ENCODE data around the gene NTN1. TPM values are rescaled to one million over a fixed set of nuclear protein-coding genes. Genes with fewer than 3 reads are reported as not detected.

NTN1 gene
- total RNA-seq, 2 experiments from 2014 or later = 0.29 to 0.31 TPM

DNA sequence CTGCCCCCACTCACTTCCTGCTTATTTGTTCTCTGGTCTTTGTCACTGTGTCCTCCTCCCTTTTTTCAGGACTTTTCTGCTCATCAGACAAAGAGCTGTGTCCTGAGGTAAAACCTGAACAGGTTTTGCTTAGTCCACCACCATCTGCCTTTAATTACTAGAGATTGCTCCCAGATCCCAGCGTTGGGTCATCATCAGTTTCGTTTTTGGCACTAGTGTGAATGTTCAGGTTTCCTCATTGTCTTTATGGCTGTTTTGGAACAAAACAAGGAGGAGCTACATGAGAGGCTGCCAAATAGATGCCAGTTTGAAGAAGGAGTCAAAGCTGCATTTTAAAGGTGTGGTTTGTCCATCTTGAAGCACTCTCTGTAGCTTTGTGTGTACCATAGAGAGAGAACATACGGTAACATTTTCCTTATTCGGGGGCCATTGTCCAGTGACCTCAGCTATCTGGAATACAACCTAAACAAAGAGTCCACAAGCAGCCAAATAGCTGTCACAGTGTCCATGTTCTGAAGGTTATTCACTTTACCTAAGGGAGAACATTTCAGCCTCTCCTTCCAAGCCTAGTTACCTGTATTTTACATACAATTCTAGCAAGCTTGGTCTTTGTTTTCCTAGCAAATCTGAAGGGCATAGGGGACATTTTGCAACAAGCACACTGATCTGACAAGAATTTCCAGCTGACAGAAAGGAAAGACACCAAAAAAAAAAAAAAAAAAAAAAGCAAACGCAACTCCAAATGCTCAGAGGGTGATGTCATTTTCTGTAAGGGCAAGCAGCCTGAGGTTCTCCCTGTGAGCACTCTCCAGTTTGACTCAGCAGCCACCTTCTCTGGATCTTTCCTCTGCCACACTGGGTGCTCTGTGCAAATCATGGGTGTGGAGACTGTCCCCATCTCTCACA lies 196.1 kb downstream of the NTN1 start:
- POLR2A ChIA-PET = no interaction called here
- Mint-ChIP-seq H3K4me3 (no peak overlapping the region), H3K9me3 (peaks cover 22% of the 10 kb centered on the region), H3K27ac (no peak overlapping the region), H3K4me1 (ENCODE audit: low read depth) (no peaks in the 10 kb centered on the region), H3K36me3 (peaks cover 12% of the 10 kb centered on the region), H3K27me3 (peaks cover 5% of the 10 kb centered on the region)
- CTCF ChIA-PET = no interaction called here
- DNase-seq = no peak
- intact Hi-C loops (cut with micrococcal nuclease) = no loop called here

DNA sequence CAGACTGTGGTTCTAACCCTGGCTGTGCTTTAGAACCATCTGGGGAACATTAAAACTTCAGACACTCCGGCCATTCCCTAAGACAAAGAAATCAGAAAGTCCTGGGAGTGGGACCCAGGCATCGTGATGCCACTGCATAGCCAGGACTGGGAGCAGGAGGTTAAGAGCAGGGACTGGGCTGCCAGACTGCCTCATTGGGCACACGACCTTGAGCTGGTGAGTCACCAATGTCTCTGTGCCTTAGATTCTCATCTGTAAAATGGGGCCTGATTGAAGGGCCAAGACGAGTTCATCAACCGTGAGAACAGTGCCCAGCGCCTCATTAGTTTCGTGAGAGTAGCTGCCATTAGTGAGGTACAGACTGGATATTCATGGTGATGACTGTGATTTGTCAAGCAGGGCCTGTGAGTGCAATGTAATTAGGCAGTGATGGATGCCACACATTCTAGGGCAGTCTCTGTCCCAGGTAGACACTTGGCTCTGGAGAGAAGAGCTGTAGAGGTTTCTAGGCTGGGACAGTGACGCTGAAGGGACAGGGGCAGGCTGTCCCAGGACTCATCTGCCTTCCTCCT lies 196.8 kb downstream of the NTN1 start:
- H3K9me3 Mint-ChIP-seq = peaks cover 22% of the 10 kb centered on the region
- CTCF ChIA-PET = no interaction called here
- DNase-seq = no peak
- peaks cover 5% of the 10 kb centered on the region for H3K27me3 Mint-ChIP-seq
- intact Hi-C loops (cut with micrococcal nuclease) = no loop called here
- H3K27ac Mint-ChIP-seq = no peak overlapping the region
- H3K4me3 Mint-ChIP-seq = no peak overlapping the region
- peaks cover 12% of the 10 kb centered on the region for H3K36me3 Mint-ChIP-seq
- POLR2A ChIA-PET = no interaction called here
- H3K4me1 Mint-ChIP-seq (ENCODE audit: low read depth) = no peaks in the 10 kb centered on the region

DNA sequence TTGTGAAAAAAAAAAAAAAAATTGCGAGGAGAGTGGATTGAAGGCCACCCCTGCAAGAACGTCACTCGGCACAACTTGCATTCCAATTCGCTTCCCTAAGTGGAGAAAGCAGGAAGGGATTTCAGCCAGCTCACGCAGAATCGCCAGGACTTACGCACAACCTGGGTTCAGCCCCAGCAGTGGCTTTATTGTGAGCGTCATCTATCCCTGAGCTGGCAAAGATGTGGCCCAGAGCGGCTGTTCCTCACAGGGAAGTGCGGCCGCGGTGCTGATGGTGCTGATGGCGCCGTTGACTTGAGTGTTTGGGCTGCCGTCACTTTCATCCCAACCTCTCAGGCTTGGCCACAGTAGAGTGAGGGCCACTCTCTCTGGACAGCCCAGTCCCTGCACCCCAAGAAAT lies 197.6 kb downstream of the NTN1 start:
- POLR2A ChIA-PET = no interaction called here
- Mint-ChIP-seq H3K36me3 (peaks cover 12% of the 10 kb centered on the region), H3K4me3 (no peak overlapping the region), H3K27ac (no peak overlapping the region), H3K4me1 (ENCODE audit: low read depth) (no peaks in the 10 kb centered on the region), H3K9me3 (peaks cover 22% of the 10 kb centered on the region), H3K27me3 (peaks cover 5% of the 10 kb centered on the region)
- CTCF ChIA-PET = interaction anchor here (0.7 kb wide), 1 partner anchor 1939 kb away, joined by 4 read pairs; no protein-coding TSS in a partner anchor
- DNase-seq = no peak
- intact Hi-C loops (cut with micrococcal nuclease) = no loop called here

DNA sequence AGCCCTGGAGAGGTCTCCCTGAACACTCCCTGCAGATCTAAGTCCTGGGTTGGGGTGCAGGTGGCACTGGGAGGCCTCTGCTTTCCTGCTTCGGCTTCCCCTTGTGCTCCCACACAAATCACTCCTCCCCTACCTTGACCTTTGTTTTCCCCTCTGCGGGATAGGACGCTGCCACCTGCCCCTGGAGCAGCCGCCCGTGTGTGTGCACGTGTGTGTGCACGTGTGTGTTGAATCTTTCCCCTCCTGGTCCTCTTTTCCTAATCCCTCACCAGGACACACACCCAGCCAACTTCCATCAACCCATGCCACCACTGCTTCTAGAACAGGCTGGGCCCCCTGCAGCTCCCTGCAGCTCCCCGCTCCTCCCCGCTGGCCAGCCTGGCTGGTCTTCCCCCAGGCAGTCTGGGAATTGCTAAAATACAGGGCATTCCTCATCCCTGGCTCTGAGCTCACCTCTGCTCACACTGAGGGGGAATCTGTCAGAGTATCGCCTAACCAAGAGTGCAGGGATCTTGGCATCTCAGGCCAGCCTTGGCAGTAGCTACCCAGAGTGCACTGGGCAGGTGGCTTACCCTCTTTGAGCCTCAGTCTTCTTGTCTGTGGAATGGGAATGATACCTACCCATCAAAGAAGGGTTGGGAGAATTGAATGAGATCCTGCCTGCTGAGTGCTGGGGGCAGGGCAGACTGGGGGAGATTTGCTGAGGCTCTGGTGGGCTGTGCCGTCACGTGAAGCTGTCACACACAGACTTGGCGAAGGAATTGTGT lies 198.5 kb downstream of the NTN1 start:
- H3K27ac Mint-ChIP-seq = no peak overlapping the region
- peaks cover 12% of the 10 kb centered on the region for H3K36me3 Mint-ChIP-seq
- no peaks in the 10 kb centered on the region for H3K4me1 Mint-ChIP-seq (ENCODE audit: low read depth)
- H3K9me3 Mint-ChIP-seq = peaks cover 22% of the 10 kb centered on the region
- H3K27me3 Mint-ChIP-seq = peaks cover 5% of the 10 kb centered on the region
- no peak overlapping the region for H3K4me3 Mint-ChIP-seq
- POLR2A ChIA-PET = no interaction called here
- DNase-seq = no peak
- intact Hi-C loops (cut with micrococcal nuclease) = no loop called here
- CTCF ChIA-PET = no interaction called here

DNA sequence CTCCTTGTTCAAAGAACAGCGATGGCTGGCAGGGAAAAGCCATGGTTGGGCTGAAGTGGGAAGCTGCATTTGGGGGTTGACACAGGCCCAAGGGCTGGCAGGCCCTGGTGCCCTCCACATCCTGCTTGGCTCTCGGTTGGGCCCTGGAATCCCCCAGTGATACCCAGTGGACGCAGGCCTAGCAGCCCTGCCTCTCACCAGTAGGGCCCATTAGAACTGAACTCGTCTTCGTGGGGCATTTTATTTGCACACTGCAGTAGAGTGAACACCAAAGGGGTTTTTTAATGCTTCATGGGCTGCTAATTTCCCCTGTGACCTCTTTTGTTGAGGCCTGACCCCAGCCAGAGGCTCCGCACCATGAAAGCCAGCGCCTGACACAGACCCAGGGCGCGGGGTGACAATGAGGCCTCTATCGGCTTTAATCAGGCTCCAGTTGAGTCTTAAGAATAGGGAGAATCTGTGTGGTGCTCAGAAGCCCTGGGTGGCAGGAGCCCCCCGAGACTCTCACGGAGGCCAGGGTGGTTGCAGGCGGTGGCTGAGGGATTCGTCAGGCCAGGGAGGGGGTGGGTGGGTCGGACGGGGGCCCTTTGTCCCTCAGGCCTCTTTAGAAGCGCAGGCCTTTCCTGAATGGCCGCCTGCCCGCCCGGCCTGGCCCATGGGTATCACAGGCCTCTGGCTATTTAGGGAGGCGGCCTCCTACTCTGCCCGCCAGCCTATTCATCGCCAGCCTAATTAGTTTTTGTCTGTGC lies 199.3 kb downstream of the NTN1 start:
- intact Hi-C loops (cut with micrococcal nuclease) = no loop called here
- DNase-seq = no peak
- Mint-ChIP-seq H3K4me3 (no peak overlapping the region), H3K9me3 (peaks cover 15% of the 10 kb centered on the region), H3K4me1 (ENCODE audit: low read depth) (no peaks in the 10 kb centered on the region), H3K27me3 (peaks cover 5% of the 10 kb centered on the region), H3K27ac (no peak overlapping the region), H3K36me3 (peaks cover 11% of the 10 kb centered on the region)
- CTCF ChIA-PET = no interaction called here
- POLR2A ChIA-PET = no interaction called here

DNA sequence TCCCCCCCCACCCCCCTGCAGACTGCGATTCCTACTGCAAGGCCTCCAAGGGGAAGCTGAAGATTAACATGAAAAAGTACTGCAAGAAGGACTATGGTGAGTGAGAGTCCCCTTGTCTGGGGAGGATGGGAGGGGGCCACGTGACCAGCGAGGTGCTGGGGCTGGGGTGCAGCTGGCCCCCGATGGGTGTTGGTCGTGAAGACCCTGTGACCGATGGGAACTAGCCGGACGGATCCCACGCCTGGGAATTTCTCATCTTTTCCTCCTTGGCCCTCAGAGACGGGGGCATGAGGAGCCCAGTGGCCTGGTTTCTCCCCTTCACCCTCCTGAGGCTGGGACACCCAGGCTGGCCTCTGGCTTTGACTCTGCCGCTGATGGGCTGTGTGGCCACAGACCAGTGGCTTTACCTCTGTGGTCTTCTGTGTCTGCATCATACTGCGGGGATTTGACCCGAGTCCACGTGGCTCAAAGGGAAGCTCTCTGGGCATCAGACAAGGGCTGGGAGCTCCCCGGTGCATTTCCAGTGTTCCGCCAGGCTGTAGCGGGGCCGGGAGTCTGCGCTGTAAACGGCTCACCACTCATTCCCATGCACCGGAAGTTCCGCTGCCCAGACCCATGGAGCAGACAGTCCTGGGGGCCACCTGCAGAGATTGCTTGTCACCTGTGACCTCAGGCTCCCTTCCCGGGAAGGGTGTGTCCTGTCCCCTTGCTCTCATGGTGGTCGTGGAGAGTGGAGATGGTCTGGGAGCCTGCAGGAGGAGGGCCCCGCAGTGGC lies 200.0 kb downstream of the NTN1 start:
- Mint-ChIP-seq H3K9me3 (peaks cover 8% of the 10 kb centered on the region), H3K4me1 (ENCODE audit: low read depth) (no peaks in the 10 kb centered on the region), H3K4me3 (no peak overlapping the region), H3K27me3 (peaks cover 3% of the 10 kb centered on the region), H3K27ac (no peak overlapping the region), H3K36me3 (peaks cover 3% of the 10 kb centered on the region)
- no peak for DNase-seq
- intact Hi-C loops (cut with micrococcal nuclease) = no loop called here
- ChIA-PET POLR2A (no interaction called here), CTCF (no interaction called here)

DNA sequence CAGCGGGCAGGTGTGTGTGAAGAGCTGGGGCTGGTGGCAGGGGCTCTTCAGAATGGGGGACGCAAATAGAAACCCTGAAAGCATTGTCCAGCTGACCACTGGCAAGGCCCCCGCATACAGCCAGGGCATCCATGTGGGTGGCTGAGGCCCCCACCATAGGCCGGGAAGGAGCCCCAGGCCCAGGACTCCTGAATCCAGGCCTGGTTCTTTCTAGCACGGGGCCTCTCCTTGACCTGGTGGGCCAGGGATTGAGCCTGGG lies 200.5 kb downstream of the NTN1 start:
- Mint-ChIP-seq H3K36me3 (no peaks in the 10 kb centered on the region), H3K27me3 (peaks cover 3% of the 10 kb centered on the region), H3K9me3 (peaks cover 4% of the 10 kb centered on the region), H3K4me3 (no peak overlapping the region), H3K4me1 (ENCODE audit: low read depth) (peaks cover 3% of the 10 kb centered on the region), H3K27ac (no peak overlapping the region)
- ChIA-PET POLR2A (no interaction called here), CTCF (no interaction called here)
- intact Hi-C loops (cut with micrococcal nuclease) = no loop called here
- no peak for DNase-seq

DNA sequence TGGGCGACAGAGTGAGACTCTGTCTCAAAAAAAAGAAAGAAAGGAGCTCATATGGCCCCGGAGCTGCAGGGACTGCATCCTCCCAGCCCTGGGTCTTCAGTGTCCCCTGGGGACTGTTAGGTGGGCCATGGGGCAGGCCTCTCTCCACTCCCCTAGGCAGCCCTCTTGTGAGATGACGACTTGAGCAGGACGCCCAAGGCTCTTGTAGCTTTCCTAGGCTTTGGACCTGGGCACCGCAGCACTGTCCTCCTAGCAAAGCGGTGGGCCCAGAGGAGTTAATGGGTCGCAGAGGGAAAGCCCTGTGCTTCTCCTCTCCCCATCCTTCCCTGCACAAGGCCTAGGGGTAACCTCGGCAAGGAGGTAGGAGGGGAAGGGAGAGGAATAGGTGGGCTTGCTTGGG lies 202.2 kb downstream of the NTN1 start:
- DNase-seq = no peak
- H3K4me3 Mint-ChIP-seq = no peak overlapping the region
- POLR2A ChIA-PET = no interaction called here
- H3K36me3 Mint-ChIP-seq = no peaks in the 10 kb centered on the region
- peaks cover 3% of the 10 kb centered on the region for H3K4me1 Mint-ChIP-seq (ENCODE audit: low read depth)
- H3K27me3 Mint-ChIP-seq = no peaks in the 10 kb centered on the region
- H3K27ac Mint-ChIP-seq = no peak overlapping the region
- intact Hi-C loops (cut with micrococcal nuclease) = no loop called here
- no peaks in the 10 kb centered on the region for H3K9me3 Mint-ChIP-seq
- CTCF ChIA-PET = interaction anchor here (1.3 kb wide), 1 partner anchor 69 kb away, joined by 5 read pairs; no protein-coding TSS in a partner anchor

DNA sequence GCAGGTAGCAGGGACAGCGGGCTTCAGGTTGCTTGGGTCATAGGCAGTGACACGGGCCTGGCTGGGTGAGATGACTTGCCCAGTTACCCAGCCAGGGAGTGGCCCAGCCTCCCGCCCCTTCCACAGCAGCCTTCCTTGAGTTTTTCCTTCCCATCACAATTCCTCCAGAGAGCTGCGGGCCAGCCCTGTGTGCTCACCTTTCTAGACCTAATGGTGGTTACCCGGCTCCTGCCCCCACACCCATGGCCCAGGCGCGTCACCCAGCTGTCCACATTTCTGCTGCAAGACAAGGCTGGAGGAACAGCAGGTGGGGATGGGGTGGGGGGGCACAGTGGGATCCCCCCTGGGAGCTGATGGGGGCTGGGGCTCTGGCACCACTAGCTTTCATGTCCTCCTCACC lies 203.2 kb downstream of the NTN1 start:
- CTCF ChIA-PET = interaction anchor here (0.6 kb wide), 1 partner anchor 67 kb away, joined by 3 read pairs; no protein-coding TSS in a partner anchor
- intact Hi-C loops (cut with micrococcal nuclease) = no loop called here

DNA sequence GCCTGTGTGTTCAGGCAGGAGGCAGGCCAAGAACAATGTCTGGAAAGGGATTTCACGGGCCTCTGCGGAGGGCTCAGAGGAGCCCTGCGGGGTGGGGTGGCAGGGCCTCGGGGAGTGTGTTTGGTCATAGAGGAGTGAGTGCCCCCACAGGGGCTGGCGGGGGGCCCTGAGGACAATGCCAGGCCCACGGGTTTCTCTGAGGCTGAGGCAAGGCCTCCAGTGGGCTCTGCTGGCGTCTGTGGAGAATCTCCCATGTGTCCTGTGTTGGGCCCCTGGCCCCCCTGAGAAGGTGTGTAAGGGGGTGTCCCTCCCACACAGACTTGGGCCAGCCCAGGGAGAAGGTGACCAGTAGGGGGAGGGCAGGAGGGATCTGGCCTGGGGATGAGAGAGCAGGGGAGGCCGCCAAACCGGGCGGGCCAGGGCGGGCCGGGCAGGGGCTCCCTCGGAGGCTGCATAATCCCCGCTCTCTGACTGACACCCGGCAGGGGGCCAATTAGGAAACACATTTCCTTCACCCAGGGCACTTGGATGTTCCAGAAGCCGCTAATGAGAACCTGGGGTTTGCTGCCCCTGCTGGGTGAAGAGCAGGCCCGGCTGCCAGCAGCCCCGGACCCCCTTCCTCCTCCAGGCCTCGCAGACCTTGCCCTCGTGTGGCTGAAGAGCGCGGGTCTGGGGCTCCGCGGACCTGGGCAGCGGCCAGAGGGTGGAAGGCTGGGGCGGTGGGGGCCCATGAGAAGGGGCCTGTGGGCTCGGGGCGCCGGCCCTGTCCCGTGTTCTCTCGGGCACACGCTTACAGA lies 204.2 kb downstream of the NTN1 start:
- DNase-seq = no peak
- H3K4me1 Mint-ChIP-seq (ENCODE audit: low read depth) = peaks cover 3% of the 10 kb centered on the region
- no peak overlapping the region for H3K4me3 Mint-ChIP-seq
- intact Hi-C loops (cut with micrococcal nuclease) = loop anchor here (5.0 kb wide), 1 partner anchor 67 kb away; no protein-coding TSS in a partner anchor
- no peaks in the 10 kb centered on the region for H3K9me3 Mint-ChIP-seq
- no peaks in the 10 kb centered on the region for H3K36me3 Mint-ChIP-seq
- POLR2A ChIA-PET = no interaction called here
- H3K27ac Mint-ChIP-seq = no peak overlapping the region
- CTCF ChIA-PET = interaction anchor here (0.6 to 0.7 kb wide), 2 partner anchors 15 to 66 kb away, joined by 3 to 4 read pairs; no protein-coding TSS in a partner anchor
- no peaks in the 10 kb centered on the region for H3K27me3 Mint-ChIP-seq

More for the DNA sequence above, 203.2 kb downstream of the NTN1 start:
- no peaks in the 10 kb centered on the region for H3K9me3 Mint-ChIP-seq
- DNase-seq = no peak
- H3K36me3 Mint-ChIP-seq = no peaks in the 10 kb centered on the region
- POLR2A ChIA-PET = no interaction called here
- no peak overlapping the region for H3K27ac Mint-ChIP-seq
- peaks cover 3% of the 10 kb centered on the region for H3K4me1 Mint-ChIP-seq (ENCODE audit: low read depth)
- no peaks in the 10 kb centered on the region for H3K27me3 Mint-ChIP-seq
- no peak overlapping the region for H3K4me3 Mint-ChIP-seq

All from activated CD4-positive, alpha-beta memory T cell treated with anti-CD3 and anti-CD28 coated beads for 36 hours (primary cell).